ENCODE results near the gene SERHL2. TPM values are rescaled to one million over a fixed set of nuclear protein-coding genes. Genes with fewer than 3 reads are reported as not detected.
"Not testable (repeated sequence)": the region's sequence is repeated elsewhere in the genome, so short reads cannot be mapped to it uniquely, and the experiment has no call there.

The SERHL2 gene, protein sequence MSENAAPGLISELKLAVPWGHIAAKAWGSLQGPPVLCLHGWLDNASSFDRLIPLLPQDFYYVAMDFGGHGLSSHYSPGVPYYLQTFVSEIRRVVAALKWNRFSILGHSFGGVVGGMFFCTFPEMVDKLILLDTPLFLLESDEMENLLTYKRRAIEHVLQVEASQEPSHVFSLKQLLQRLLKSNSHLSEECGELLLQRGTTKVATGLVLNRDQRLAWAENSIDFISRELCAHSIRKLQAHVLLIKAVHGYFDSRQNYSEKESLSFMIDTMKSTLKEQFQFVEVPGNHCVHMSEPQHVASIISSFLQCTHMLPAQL
- total RNA-seq (2022) (0.75 TPM in 1 of 2 replicates, not detected in the other), Bru-seq, nascent RNA (percentile 5 among the genes with signal in this experiment), BruChase-seq, experiment 1, labeled RNA remaining after a 6-hour chase (percentile 7 among the genes with signal in this experiment), BruChase-seq, experiment 2, labeled RNA remaining after a 2-hour chase (percentile 8 among the genes with signal in this experiment)
- long read RNA-seq, partial matches to known transcripts, result 0 of 2 reads
- long read RNA-seq, other reads (novel, unspliced or antisense), result 2 of 2 reads

DNA sequence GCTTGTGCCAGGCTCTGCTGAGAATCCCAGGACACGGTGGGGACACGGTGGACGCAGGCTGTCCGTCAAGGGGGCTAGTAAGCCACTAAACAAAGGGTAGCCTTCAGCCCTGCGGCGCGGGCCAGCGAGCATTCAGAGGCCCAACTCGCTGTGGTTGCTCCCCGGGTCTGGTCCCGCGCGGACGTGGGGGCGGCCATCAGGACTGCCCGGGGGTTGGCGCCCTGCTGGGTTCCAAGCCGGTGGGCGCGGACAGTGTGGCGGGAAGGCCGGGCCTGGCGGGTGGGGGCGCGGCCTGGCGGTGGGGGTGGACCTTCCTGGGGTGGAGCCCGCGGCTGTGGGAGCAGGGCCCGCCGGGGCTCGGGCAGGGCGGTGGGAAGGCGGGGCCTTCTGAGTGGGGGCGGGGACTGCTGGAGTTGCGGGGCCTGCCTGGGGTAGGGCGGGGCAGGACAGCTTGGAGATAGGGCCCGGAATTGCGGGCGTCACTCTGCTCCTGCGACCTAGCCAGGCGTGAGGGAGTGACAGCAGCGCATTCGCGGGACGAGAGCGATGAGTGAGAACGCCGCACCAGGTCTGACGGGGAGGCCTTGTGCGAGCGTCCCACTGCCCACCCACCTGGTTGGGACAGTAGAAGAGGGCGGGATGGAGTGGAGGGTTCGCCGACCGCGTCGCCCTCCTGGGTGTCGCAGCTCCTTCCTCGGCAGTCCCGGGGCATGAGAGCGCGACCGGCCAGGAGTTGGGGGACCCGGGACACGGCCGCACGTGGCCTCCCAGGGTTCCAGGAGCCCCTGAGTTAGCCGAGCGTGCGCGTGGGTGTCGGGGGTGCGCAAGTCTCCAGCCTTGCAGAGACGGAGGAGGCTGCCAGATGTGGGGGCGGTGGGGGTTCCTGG, at the start of gene SERHL2:
Gene SERHL2 (plus strand): TSS at position 482 of the 887 bp plus-strand sequence. CDS start 65 bp downstream, at position 547.
- Mint-ChIP-seq H3K27ac (ENCODE audit: low read depth, unreplicated experiment) (no peak within 1 kb of the TSS), H3K4me3 (ENCODE audit: unreplicated experiment) (peak within 1 kb of the TSS; percentile 64), H3K27me3 (ENCODE audit: insufficient read depth, unreplicated experiment) (peaks cover 12% of the 10 kb centered on the region), H3K9me3 (ENCODE audit: unreplicated experiment) (no peaks in the 10 kb centered on the region), H3K4me1 (ENCODE audit: insufficient read depth, unreplicated experiment) (no peaks in the 10 kb centered on the region), H3K36me3 (ENCODE audit: insufficient read depth, unreplicated experiment) (no peaks in the 10 kb centered on the region)
- TF ChIP-seq, protein P1, sequence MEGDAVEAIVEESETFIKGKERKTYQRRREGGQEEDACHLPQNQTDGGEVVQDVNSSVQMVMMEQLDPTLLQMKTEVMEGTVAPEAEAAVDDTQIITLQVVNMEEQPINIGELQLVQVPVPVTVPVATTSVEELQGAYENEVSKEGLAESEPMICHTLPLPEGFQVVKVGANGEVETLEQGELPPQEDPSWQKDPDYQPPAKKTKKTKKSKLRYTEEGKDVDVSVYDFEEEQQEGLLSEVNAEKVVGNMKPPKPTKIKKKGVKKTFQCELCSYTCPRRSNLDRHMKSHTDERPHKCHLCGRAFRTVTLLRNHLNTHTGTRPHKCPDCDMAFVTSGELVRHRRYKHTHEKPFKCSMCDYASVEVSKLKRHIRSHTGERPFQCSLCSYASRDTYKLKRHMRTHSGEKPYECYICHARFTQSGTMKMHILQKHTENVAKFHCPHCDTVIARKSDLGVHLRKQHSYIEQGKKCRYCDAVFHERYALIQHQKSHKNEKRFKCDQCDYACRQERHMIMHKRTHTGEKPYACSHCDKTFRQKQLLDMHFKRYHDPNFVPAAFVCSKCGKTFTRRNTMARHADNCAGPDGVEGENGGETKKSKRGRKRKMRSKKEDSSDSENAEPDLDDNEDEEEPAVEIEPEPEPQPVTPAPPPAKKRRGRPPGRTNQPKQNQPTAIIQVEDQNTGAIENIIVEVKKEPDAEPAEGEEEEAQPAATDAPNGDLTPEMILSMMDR (IDR thresholded peaks at IDR 0.05; ENCODE audit: unreplicated experiment), result no peak
- peak; percentile 42 for DNase-seq (ENCODE audit: unreplicated experiment)
- ChIA-PET CTCF (no interaction called here), POLR2A (interaction anchor here (0.7 kb wide), 1 partner anchor 16 kb away, joined by 3 read pairs; no protein-coding TSS in a partner anchor)
- intact Hi-C loops (cut with micrococcal nuclease), result no loop called here
- BruUV-seq (replicated peaks), result no TSS peak

DNA sequence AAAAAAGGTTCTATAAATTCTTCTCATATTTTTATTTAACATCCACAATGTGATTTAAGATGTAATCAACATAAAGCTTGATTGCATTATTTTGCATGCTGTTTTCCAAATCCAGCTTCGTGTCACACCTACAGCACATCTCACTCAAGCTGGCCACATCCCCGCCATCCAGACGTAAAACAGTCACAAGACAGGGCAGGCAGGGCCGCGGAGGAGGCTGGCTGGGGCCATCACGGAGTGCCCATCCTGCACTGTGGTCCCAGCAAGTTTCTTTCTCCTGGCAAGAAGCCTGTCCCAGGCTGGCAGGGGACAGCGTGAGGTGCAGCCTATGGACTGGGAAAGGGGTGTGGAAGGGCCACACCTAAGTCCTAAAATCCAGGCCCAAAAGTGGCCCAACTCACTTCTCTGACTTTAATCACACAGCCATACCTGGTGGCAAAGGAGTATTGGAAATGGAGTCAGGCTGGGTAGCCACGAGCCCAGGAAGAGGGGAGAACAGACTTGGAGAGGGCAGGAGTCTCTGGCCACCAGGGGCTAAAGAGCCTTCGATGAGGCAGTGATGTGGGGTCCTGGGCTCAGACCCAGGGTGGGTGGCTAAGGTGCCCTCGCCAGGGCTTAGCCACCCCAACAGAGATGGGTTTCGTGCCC, 45.3 kb upstream of the SERHL2 start:
- BruUV-seq (replicated peaks); POLR2A ChIA-PET; H3K4me3 Mint-ChIP-seq (ENCODE audit: unreplicated experiment); H3K27ac Mint-ChIP-seq (ENCODE audit: low read depth, unreplicated experiment); H3K9me3 Mint-ChIP-seq (ENCODE audit: unreplicated experiment); H3K4me1 Mint-ChIP-seq (ENCODE audit: insufficient read depth, unreplicated experiment); H3K27me3 Mint-ChIP-seq (ENCODE audit: insufficient read depth, unreplicated experiment); CTCF ChIA-PET; DNase-seq (ENCODE audit: unreplicated experiment); intact Hi-C loops (cut with micrococcal nuclease): not testable (repeated sequence)
- peaks cover 21% of the 10 kb centered on the region for H3K36me3 Mint-ChIP-seq (ENCODE audit: insufficient read depth, unreplicated experiment)

DNA sequence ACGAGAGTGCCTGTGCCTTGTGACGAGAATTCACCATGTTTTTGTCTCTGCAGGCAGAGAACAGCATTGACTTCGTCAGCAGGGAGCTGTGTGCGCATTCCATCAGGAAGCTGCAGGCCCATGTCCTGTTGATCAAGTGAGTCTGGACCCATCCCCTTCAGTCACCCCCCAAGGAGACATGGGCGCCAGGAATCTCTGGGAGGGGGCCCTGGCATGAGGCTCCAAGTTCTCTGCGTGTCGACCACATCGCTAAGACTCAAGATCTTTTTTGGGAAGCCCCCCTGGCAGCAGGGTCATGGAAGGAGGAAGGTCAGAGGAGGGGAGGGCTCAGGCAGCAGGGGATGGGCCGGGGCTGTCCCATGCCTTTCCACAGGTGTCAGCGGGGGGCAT, 44.8 kb upstream of the SERHL2 start:
- POLR2A ChIA-PET; intact Hi-C loops (cut with micrococcal nuclease); H3K27ac Mint-ChIP-seq (ENCODE audit: low read depth, unreplicated experiment); H3K27me3 Mint-ChIP-seq (ENCODE audit: insufficient read depth, unreplicated experiment); BruUV-seq (replicated peaks); H3K4me3 Mint-ChIP-seq (ENCODE audit: unreplicated experiment); CTCF ChIA-PET; DNase-seq (ENCODE audit: unreplicated experiment); H3K4me1 Mint-ChIP-seq (ENCODE audit: insufficient read depth, unreplicated experiment); H3K9me3 Mint-ChIP-seq (ENCODE audit: unreplicated experiment): not testable (repeated sequence)
- peaks cover 21% of the 10 kb centered on the region for H3K36me3 Mint-ChIP-seq (ENCODE audit: insufficient read depth, unreplicated experiment)

DNA sequence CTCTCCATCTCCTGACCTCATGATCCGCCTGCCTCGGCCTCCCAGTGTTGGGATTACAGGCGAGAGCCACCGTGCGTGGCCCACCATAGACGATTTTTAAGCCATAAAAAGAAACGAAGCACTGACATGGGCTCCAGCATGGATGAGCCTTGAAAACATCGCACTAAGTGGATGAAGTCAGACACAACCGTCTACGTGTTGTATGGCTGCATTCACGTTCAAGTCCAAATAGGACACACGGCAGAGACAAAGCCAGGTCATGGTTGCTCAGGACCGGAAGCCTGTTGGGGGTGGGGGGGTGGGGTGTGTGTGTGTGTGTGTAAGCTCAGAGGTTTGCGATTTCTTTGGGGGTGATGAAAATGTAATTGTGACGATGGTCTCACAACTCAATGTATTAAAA, 44.2 kb upstream of the SERHL2 start:
- ChIA-PET CTCF (interaction anchor here (0.7 kb wide), 1 partner anchor 85 kb away, joined by 3 read pairs; no protein-coding TSS in a partner anchor), POLR2A (no interaction called here)
- no peaks in the 10 kb centered on the region for H3K4me1 Mint-ChIP-seq (ENCODE audit: insufficient read depth, unreplicated experiment)

More for the DNA sequence above, 44.2 kb upstream of the SERHL2 start:
- no peak overlapping the region for H3K27ac Mint-ChIP-seq (ENCODE audit: low read depth, unreplicated experiment)
- no peak for DNase-seq (ENCODE audit: unreplicated experiment)
- intact Hi-C loops (cut with micrococcal nuclease), result no loop called here
- H3K36me3 Mint-ChIP-seq (ENCODE audit: insufficient read depth, unreplicated experiment), result peaks cover 21% of the 10 kb centered on the region
- TF ChIP-seq, protein P1 (IDR thresholded peaks at IDR 0.05; ENCODE audit: unreplicated experiment), result no peak
- H3K9me3 Mint-ChIP-seq (ENCODE audit: unreplicated experiment), result no peaks in the 10 kb centered on the region
- H3K27me3 Mint-ChIP-seq (ENCODE audit: insufficient read depth, unreplicated experiment), result no peaks in the 10 kb centered on the region
- H3K4me3 Mint-ChIP-seq (ENCODE audit: unreplicated experiment), result no peak overlapping the region
- no TSS peak for BruUV-seq (replicated peaks)

Data from MCF 10A (cell line).